ENCODE measurements around the gene CACNA2D3.

CACNA2D3 gene

DNA sequence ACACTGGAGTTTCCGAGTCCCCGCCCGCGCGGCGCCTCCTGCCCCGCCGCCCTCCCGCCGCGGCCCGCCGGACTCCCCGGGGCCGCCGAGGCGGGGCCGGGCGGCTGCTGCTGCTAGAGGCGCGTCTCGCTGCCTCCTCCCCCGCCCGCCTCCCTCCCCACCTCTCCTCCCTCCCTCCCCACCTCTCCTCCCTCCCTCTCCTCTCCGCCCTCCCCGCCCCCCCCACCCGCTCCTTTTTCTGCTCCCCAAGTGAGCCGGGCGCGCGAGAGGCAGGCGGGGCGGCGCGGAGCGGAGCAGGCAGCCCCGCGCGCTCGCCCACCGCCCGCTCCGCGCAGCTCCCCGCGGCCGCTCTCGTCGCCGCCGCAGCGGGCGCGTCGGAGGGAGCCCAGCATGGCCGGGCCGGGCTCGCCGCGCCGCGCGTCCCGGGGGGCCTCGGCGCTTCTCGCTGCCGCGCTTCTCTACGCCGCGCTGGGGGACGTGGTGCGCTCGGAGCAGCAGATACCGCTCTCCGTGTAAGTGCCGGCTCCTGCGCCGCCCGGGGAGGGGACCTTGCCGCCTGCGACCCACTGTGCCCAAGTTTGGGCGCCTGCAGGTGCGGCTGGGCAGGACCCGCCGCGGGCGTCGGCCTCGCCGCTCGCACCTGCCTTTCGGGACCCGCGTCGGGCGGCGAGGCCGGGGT lies at the start of gene CACNA2D3:
CACNA2D3 (plus strand) TSS at position 229 of the 679 bp plus-strand sequence.
- peaks cover 75% of the 10 kb centered on the region for H3K27me3 ChIP-seq (ENCODE audit: insufficient read depth, low read length)

GRCh38 chr3:54073386-54073785 lies 49.0 kb upstream of the CACNA2D3 start:
- Histone ChIP-seq H3K27me3 (ENCODE audit: insufficient read depth, low read length) (peaks cover 2% of the 10 kb centered on the region), H3K36me3 (ENCODE audit: insufficient read depth, low read length) (no peaks in the 10 kb centered on the region), H3K4me1 (ENCODE audit: insufficient read depth, low read length) (no peaks in the 10 kb centered on the region), H3K4me3 (ENCODE audit: low read length) (no peak overlapping the region), H2AFZ (ENCODE audit: low read depth, low read length) (no peak overlapping the region), H3K9me3 (ENCODE audit: low read length) (no peaks in the 10 kb centered on the region)

More for the DNA sequence above, at the start of gene CACNA2D3:
- peak within 1 kb of the TSS; percentile 36 for H3K4me3 ChIP-seq (ENCODE audit: low read length)
- no peaks in the 10 kb centered on the region for H3K36me3 ChIP-seq (ENCODE audit: insufficient read depth, low read length)
- no peaks in the 10 kb centered on the region for H3K9me3 ChIP-seq (ENCODE audit: low read length)
- peak within 1 kb of the TSS; percentile 68 for H2AFZ ChIP-seq (ENCODE audit: low read depth, low read length)
- peaks cover 8% of the 10 kb centered on the region for H3K4me1 ChIP-seq (ENCODE audit: insufficient read depth, low read length)

DNA sequence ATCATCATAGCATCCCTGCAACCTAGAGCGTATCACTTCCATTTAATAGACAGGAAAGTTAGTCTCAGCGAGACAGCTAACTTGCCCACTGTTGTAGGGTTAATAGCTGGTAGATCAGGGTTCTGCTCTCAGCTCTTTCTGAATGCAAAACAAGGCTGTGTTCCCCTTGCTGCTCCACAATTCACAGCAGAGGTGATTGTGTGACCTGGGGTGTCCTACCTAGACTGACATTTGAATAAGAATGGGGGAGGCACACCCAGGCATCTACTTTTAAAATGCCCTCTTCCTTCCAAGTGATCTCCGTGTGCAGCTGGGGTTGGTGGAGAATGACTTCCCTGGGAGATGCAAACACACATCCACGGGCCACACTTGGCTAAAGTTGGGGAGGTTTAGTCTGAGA lies 43.0 kb upstream of the CACNA2D3 start:
- H3K9me3 ChIP-seq (ENCODE audit: low read length): no peaks in the 10 kb centered on the region
- no peaks in the 10 kb centered on the region for H3K36me3 ChIP-seq (ENCODE audit: insufficient read depth, low read length)
- H3K4me1 ChIP-seq (ENCODE audit: insufficient read depth, low read length): no peaks in the 10 kb centered on the region
- H3K4me3 ChIP-seq (ENCODE audit: low read length): no peak overlapping the region
- no peaks in the 10 kb centered on the region for H3K27me3 ChIP-seq (ENCODE audit: insufficient read depth, low read length)
- no peak overlapping the region for H2AFZ ChIP-seq (ENCODE audit: low read depth, low read length)

DNA sequence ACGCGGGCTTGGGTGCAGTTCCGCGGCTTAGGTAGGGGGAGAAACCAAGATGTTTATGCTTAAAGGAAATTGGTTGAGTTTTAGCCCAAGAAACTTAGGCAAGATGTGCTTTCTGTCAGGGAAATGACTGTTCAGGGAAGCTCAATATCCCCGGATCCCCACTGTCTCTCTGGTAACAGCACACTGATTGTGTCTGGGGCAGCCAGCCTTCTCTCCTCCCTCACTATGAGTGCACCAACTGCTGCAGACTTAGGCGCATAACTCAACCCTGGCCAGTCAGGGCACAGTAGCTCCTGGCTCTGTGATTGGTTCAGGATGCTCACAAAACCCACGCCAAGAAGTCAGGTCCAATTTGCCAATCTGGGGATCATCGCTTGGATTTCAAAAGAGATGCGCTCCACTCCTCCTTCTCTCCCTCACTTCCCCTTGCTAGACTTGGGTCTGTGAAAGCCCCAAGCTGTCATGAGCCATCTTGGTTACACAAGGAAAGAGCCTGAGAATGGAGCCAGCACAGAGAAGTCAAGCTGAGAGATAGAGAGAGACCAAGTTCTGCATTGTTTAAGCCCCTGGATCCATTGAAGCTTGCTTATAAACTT lies 42.5 kb upstream of the CACNA2D3 start:
- H2AFZ ChIP-seq (ENCODE audit: low read depth, low read length): no peak overlapping the region
- no peaks in the 10 kb centered on the region for H3K9me3 ChIP-seq (ENCODE audit: low read length)
- H3K36me3 ChIP-seq (ENCODE audit: insufficient read depth, low read length): no peaks in the 10 kb centered on the region
- H3K4me3 ChIP-seq (ENCODE audit: low read length): no peak overlapping the region
- H3K4me1 ChIP-seq (ENCODE audit: insufficient read depth, low read length): no peaks in the 10 kb centered on the region
- H3K27me3 ChIP-seq (ENCODE audit: insufficient read depth, low read length): no peaks in the 10 kb centered on the region

- Histone ChIP-seq H3K36me3 (ENCODE audit: insufficient read depth, low read length) (no peaks in the 10 kb centered on the region), H3K9me3 (ENCODE audit: low read length) (no peaks in the 10 kb centered on the region), H3K4me3 (ENCODE audit: low read length) (no peak overlapping the region), H2AFZ (ENCODE audit: low read depth, low read length) (no peak overlapping the region), H3K27me3 (ENCODE audit: insufficient read depth, low read length) (peaks cover 29% of the 10 kb centered on the region), H3K4me1 (ENCODE audit: insufficient read depth, low read length) (no peaks in the 10 kb centered on the region)
These were observed 38.4 kb upstream of the CACNA2D3 start for GRCh38 chr3:54083921-54084320.

- Histone ChIP-seq H3K36me3 (ENCODE audit: insufficient read depth, low read length) (no peaks in the 10 kb centered on the region), H2AFZ (ENCODE audit: low read depth, low read length) (no peak overlapping the region), H3K4me1 (ENCODE audit: insufficient read depth, low read length) (no peaks in the 10 kb centered on the region), H3K4me3 (ENCODE audit: low read length) (no peak overlapping the region), H3K27me3 (ENCODE audit: insufficient read depth, low read length) (peaks cover 32% of the 10 kb centered on the region), H3K9me3 (ENCODE audit: low read length) (no peaks in the 10 kb centered on the region)
These were observed 36.4 kb upstream of the CACNA2D3 start for GRCh38 chr3:54085936-54086335.

- Histone ChIP-seq H3K9me3 (ENCODE audit: low read length) (no peaks in the 10 kb centered on the region), H3K4me3 (ENCODE audit: low read length) (no peak overlapping the region), H3K36me3 (ENCODE audit: insufficient read depth, low read length) (no peaks in the 10 kb centered on the region), H2AFZ (ENCODE audit: low read depth, low read length) (no peak overlapping the region), H3K27me3 (ENCODE audit: insufficient read depth, low read length) (peaks cover 32% of the 10 kb centered on the region), H3K4me1 (ENCODE audit: insufficient read depth, low read length) (no peaks in the 10 kb centered on the region)
These were observed 35.5 kb upstream of the CACNA2D3 start for GRCh38 chr3:54086652-54087405.

DNA sequence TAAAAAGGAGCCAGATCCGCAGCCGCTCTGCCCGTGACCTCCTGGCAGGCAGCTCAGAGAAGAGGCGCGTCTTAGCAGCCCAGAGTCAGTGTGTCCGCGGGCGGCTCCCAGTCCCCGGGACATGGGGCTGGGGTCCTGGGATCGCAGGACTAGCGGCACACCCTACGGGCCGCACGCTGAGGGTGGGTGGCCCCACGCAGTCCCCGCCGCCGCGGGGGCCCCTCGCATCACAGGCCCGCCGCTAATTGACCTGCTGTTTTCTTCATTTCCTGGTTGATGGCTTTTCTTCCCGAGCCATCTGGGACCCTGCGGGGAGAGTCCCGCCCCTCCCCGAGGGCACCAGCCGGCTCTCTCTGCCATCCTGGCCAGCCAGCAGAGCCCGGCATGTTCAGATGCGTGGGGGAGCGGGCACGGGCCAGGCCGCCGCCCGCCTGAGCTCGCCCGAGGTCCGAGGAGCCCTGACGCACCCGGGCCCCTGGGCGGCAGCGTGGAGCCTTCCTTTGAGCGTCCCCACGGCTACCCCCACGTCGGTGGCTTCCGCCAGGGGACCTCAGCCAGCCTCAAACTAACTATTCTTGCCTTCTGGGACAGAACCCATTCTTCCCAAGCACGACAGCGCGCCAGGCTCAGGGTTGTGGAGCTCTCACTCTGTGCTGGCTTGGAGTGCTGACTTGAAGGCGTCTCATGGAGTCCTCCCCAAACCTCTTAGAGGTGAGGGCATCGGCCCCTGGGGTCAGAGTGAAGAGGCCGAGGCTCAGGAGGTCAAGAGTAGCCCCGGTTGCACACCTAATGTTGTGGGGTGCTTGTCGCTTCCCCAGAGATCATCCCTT lies 34.6 kb upstream of the CACNA2D3 start:
- no peaks in the 10 kb centered on the region for H3K9me3 ChIP-seq (ENCODE audit: low read length)
- H3K4me3 ChIP-seq (ENCODE audit: low read length): no peak overlapping the region
- H3K27me3 ChIP-seq (ENCODE audit: insufficient read depth, low read length): peaks cover 32% of the 10 kb centered on the region

DNA sequence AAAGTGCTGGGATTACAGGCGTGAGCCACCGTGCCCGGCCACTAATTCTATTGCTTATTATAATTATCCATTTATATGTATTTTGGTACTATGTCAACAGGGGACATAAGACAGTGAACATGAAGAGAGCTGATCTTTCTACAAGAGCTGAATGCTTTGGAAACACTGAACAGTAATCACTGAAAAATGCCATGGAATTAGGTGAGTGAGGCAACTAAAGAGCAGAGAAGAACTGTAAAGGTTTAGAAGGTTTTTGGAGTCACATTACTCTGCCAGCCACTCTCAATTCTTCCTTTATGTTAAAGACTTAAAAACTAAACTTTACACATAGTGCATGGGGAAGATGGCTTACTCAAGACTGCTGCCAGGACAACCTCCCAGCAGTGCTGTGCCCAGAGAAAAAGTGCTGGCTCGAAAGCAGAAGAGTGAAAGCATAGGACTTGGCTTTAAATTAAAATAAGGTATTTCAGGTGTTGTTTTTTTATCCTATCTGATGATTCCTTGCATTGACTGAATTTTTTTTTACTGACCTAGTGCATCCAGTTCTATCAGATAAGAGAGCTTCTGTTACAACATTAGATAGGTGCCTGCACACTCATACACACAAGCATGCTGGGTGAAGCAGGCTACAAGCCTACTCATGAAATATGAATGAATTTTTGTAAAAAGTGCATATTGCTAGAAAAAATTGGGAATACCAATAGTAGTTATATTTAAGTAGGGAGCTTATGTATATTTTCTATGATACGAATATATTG lies 28.7 kb upstream of the CACNA2D3 start:
- Histone ChIP-seq H3K4me1 (ENCODE audit: insufficient read depth, low read length) (no peaks in the 10 kb centered on the region), H3K4me3 (ENCODE audit: low read length) (no peak overlapping the region)

More for the DNA sequence above, 34.6 kb upstream of the CACNA2D3 start:
- no peak overlapping the region for H2AFZ ChIP-seq (ENCODE audit: low read depth, low read length)
- H3K36me3 ChIP-seq (ENCODE audit: insufficient read depth, low read length): no peaks in the 10 kb centered on the region
- no peaks in the 10 kb centered on the region for H3K4me1 ChIP-seq (ENCODE audit: insufficient read depth, low read length)

DNA sequence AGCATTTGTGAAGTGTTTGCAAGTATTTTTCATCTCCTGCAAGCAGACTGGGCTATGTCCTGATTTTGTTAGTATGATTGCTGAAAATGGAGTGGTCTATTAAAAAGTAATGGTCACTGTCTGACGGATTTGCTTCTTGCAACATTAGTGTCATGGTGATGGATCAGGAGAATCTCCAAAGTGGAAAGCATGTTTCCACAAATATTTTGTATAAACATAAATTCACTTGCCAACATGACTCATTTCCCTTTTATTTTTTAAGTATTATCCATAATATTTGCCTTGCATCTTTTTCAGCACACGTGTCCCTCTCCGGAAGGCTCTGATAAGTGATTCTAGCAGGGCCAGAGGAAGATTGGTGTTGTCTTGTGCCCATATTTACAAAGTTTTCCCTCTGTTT lies 27.4 kb upstream of the CACNA2D3 start:
- no peak overlapping the region for H3K4me3 ChIP-seq (ENCODE audit: low read length)
- H3K4me1 ChIP-seq (ENCODE audit: insufficient read depth, low read length): no peaks in the 10 kb centered on the region
- no peaks in the 10 kb centered on the region for H3K36me3 ChIP-seq (ENCODE audit: insufficient read depth, low read length)
- H2AFZ ChIP-seq (ENCODE audit: low read depth, low read length): no peak overlapping the region
- no peaks in the 10 kb centered on the region for H3K9me3 ChIP-seq (ENCODE audit: low read length)
- peaks cover 2% of the 10 kb centered on the region for H3K27me3 ChIP-seq (ENCODE audit: insufficient read depth, low read length)

More for the DNA sequence above, 28.7 kb upstream of the CACNA2D3 start:
- Histone ChIP-seq H3K27me3 (ENCODE audit: insufficient read depth, low read length) (peaks cover 6% of the 10 kb centered on the region), H3K36me3 (ENCODE audit: insufficient read depth, low read length) (no peaks in the 10 kb centered on the region), H3K9me3 (ENCODE audit: low read length) (no peaks in the 10 kb centered on the region), H2AFZ (ENCODE audit: low read depth, low read length) (no peak overlapping the region)

DNA sequence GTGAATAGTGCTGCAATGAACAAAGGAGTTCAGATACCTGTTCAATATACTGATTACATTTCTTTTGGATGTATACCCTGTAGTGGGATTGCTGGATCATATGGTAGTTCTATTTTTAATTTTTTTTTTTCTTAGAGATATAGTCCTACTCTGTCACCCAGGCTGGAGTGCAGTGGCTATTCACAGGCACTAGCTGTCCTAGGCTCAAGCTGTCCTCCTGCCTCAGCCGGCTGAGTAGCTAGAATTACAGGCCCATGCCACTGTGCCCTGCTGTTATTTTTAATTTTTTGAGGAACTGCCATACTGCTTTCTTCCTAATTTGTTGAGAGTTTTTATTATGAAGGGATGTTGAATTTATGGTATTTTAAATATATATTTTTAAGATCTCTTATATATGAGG lies 23.0 kb upstream of the CACNA2D3 start:
- H2AFZ ChIP-seq (ENCODE audit: low read depth, low read length): no peak overlapping the region
- no peak overlapping the region for H3K4me3 ChIP-seq (ENCODE audit: low read length)
- H3K9me3 ChIP-seq (ENCODE audit: low read length): no peaks in the 10 kb centered on the region
- no peaks in the 10 kb centered on the region for H3K4me1 ChIP-seq (ENCODE audit: insufficient read depth, low read length)
- no peaks in the 10 kb centered on the region for H3K27me3 ChIP-seq (ENCODE audit: insufficient read depth, low read length)
- no peaks in the 10 kb centered on the region for H3K36me3 ChIP-seq (ENCODE audit: insufficient read depth, low read length)

GRCh38 chr3:54104084-54104483 lies 18.3 kb upstream of the CACNA2D3 start:
- H3K27me3 ChIP-seq (ENCODE audit: insufficient read depth, low read length): no peaks in the 10 kb centered on the region
- H2AFZ ChIP-seq (ENCODE audit: low read depth, low read length): no peak overlapping the region
- H3K9me3 ChIP-seq (ENCODE audit: low read length): no peaks in the 10 kb centered on the region

More at GRCh38 chr3:54104084-54104483, 18.3 kb upstream of the CACNA2D3 start:
- Histone ChIP-seq H3K4me1 (ENCODE audit: insufficient read depth, low read length) (no peaks in the 10 kb centered on the region), H3K4me3 (ENCODE audit: low read length) (no peak overlapping the region), H3K36me3 (ENCODE audit: insufficient read depth, low read length) (no peaks in the 10 kb centered on the region)
